Activated CD4-positive, CD25-positive, alpha-beta regulatory T cell treated with anti-CD3 and anti-CD28 coated beads, Interleukin-2, amount 50 U/mL, for 16 hours (primary cell): ENCODE measurements around the gene RGL3.
A peak's percentile ranks its signal among the peaks of the same experiment; 100 is the strongest.
"Not testable (repeated sequence)": the region's sequence is repeated elsewhere in the genome, so short reads cannot be mapped to it uniquely, and the experiment has no call there.

Source experiments
- DNase-seq: peaks from one replicate; pipeline ENCODE4 v3.0.0-alpha.2; 2020; ENCODE audit warnings: low read depth, low spot score

Gene RGL3

DNA sequence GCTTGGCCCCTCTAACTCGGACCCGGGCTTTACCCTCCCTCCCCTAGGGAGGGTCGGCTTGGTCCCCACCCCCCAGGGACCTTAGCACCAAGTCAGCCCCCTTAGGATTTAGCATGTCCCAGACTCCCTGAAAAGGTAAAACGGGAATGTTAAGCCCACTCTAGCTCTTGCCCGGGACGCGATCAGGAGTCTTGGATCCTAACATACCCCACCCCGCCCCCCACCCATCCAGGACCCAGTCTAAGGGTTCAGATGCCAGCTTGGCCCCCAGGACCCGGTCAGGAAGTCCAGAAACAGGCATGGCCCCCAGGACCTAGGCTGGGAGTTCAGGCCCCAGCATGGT is 35.4 kb downstream of the RGL3 start:
- no peak for DNase-seq

DNA sequence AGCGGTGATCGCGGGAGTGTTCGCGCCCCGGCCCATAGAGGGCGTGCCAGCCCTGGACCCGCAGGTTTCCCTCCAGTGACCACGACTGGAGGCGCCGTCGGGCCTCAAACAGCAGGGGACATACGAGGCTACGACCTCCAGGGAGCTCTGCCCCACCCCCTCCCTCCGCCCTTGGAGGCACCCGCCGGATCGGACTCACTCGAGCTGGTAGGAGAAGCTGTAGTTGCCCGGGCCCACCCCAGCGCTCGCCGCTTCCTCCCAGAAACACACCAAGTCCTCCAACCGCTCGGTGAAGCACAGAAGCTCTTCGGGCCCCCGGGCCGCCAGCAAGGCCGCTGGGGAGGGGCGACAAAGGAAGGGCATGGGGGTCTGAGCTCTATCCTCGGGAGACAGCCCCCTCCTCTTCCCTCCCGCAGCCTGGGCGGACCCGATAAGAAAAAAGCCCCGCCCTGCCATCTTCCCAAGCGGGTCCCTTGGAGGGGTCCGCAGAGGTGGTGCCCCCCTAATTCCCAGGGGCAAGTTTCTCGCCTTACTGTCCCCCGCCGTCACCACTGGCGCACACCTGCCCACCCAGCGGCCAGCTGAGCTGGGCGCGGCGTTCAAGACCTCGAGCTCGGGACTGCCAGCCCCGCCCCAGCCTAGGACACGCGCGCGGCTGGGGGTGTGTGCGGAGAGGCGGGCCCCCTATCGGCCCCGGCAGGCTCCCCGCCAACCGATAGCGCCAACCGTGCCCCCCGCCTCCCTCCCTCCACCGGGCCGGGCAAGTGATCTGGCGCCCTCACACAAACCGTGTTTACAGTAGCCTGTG is 36.0 kb downstream of the RGL3 start:
- DNase-seq: no peak

DNA sequence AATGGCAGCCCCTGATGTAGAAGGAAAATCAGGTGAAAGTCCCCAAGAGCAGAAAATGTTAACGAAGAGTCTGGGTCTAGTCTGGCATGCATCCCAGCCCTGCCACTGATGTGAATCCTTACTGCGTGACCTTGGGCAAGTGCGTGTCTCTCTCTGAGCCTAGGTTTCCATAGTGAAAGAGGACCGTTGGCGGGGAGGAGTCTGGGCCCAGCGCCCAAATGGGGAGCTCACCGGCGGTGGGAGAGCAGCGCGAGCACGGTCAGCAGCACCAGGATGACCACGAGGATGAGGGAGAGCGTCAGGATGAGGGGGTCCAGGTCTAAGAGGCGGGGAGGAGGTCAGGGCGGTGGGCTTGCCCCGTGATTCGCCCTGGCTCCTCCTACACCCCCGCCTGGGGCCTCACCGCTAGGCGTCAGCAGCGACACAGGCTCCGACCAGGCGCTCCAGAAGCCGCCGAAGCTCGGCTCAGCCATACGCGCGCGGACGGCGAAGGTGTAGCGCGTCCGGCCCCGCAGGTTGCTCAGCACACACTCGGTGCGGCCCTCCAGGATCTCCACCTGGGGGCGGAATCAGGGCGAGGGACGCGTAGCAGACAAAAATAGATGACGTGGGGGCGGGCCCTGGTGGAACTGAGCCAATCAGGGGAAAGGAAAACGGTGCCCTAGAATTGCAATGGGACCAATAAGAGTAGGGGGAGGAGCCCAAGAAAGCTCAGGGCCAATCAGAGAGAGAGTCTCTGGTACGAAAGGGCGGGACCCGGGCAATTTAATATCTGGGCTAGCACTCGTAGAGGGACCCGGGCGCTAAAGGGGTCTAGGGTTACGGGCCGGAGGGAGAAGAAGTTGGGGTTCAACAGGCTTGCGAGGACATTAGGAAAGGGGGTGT is 38.2 kb downstream of the RGL3 start:
- DNase-seq: peak; percentile 95

DNA sequence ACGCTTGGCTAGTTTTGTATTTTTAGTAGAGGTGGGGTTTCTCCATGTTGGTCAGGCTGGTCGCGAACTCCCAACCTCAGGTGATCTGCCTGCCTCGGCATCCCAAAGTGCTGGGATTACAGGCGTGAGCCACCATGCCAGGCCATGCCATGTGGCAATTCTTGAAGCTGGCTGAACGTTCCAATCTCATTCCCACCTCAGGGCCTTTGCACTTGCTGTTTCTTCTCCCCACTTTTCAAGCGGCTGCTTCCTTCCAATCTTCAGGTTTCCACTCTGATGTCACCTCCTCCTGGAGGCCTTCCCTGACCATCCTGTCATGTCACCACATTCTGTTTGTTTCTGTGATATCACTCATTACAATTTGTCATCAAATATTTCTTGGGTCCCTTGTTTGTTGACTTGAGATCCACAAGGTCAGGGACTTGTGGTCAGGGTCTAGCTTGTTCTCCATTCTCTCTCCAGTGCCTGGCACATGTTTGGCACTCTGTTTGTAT is 39.2 kb downstream of the RGL3 start:
- DNase-seq: no peak

DNA sequence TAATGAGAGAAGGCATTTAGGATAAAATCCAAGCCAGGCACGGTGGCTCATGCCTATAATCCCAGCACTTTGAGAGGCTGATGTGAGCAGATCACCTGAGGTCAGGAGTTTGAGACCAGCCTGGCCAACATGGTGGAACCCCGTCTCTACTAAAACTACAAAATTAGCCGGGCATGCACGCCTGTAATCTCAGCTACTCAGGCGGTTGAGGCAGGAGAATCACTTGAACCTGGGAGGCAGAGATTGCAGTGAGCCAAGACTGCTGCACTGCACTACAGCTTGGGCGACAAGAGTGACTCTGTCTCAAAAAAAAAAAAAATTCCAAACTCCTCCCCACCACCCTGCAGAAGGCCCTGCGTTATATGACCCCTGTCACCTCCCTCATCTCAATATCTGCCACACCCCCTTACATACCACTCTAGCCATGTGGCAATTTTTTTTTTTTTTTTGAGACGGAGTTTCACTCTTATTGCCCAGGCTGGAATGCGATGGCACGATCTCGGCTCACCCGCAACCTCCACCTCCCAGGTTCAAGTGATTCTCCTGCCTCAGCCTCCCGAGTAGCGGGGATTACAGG is 39.8 kb downstream of the RGL3 start:
- DNase-seq: not testable (repeated sequence)

DNA sequence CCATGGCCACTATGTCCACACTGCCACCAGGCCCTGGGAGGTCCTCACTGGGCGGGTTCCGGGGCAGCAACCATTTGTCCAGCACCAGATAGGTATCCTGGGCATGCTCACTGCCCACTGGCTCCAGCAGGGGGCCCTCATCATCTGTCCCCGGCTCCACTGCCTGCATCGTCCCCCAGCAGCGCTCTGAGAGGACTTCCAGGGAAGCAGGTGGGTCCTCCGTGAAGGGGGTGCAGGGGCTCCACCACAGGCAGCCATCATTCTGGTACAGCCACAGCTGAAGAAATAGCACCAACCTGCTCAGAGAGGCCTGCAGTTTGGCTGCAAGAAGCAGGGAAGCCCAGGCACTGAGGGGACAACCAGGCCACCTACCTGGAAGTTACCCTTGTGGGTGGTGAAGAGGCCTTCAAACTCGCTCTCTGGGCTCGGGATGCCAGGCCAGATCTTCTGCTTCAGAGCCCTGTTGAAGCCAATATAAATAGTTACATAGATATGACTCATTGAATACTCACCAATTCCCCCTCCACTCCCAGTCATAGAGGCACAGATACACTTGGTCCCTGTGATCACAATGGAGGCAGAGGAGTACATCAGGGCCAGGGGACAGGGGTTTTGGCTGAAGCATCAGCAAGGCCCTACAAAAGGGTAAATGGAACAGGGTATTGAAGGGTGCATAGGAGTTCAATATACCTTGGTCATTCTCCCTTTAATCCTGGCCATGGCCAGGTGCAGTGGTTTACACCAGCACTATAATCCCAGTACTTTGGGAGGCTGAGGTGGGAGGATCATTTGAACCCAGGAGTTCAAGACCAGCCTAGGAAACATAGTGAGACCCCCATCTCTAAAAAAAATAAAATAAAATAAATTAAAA is 40.6 kb downstream of the RGL3 start:
- no peak for DNase-seq

DNA sequence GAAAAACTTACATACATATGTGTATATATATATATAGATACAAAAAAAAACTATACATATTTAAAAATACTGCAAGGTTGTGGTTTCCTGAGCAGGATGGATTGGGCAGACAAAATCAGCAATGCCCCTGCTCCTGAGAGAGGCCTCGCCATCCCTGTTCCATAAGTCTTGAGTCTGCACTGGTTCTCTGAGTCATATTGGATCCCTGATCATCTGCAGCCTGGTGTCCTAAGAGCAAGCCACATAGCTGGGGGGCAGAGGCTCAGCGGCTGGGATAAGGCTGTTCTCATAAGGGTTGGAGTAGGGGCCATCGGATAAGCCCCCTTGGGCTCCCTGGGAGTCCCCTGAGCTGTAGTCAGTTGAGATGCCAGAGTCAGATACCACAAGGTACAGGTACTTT is 41.4 kb downstream of the RGL3 start:
- no peak for DNase-seq

DNA sequence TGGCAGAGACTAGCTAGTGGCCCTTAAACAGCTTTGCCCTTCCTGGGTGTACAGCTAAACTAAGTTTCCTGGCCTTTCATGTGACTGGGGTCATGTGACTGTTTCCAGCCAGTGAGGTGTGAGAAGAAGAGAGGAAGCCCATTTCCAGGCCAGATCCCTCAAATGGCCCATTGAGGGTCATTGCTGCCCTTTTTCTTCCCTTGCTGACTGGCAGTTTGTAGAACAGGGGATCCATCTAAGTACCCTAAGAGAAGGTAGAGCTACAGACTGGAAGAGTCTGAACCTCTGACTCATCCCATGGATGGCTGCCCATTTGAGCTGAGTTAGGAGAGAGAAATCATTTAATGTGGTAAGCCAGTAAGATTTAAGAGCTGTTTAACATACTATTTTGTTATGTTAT is 41.9 kb downstream of the RGL3 start:
- no peak for DNase-seq

DNA sequence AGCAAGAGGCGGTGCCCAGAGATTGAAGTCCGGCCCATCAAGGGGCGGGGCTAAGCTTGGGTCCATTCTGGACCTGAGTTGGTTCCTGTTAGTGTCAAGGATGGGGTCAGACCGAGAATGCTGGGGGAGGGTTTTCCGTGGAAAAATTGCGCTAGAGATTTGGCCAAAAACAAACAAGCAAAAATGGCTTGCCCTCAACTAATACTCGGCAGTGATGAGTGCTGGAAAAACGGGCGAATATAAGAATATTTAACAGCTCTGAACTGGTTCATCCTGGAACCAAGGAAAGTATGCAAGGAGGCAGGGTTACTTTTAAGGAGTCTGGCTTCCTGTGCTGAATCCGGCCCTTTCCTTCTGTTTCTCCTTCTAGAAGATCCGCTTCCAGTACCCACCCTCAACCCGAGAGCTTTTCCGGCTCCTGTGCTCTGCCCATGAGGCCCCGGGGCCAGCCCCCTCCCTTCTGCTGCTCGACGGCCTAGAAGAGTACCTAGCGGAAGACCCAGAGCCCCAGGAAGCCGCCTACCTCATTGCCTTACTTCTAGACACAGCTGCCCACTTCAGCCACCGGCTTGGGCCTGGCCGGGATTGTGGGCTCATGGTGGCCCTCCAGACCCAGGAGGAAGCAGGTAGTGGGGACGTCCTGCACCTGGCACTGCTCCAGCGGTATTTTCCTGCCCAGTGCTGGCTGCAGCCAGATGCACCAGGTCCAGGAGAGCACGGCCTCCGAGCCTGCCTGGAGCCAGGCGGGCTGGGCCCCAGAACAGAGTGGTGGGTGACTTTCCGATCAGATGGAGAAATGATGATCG is 43.8 kb downstream of the RGL3 start:
- DNase-seq: peak; percentile 49

DNA sequence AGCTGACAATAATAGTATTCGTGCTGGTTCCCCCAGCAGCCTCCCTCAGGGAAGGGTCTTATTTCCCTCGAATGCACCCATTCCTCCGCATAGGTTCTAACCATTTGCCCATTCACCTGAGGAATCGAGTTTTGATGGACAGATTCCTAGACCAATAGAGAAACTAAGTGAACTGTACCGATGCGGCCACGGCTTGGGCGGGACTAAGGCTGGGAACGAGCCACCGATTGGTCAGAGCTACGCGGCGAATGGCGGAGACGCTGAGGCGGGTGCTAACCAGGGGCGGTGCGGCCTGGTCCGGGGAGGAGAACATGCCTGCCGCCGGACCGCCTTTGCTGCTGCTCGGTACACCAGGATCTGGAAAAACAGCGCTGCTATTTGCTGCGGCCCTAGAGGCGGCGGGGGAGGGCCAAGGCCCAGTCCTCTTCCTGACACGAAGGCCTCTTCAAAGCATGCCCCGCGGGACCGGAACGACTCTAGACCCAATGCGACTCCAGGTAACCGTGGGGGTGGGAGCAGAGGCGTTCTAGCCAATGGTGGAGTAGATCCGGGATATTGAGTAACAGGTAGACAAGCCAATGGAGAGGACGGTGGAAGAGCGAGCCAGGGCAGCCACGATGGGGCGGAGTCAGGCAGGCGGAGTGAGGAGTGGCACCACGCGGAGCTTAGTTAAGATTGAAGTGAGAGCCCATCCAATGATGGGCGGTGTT is 44.5 kb downstream of the RGL3 start, which contains the start of gene SWSAP1:
Gene SWSAP1 (plus strand): TSS at position 234 of the 710 bp plus-strand sequence. CDS start 15 bp downstream, at position 249.
- peak; percentile 97 for DNase-seq

DNA sequence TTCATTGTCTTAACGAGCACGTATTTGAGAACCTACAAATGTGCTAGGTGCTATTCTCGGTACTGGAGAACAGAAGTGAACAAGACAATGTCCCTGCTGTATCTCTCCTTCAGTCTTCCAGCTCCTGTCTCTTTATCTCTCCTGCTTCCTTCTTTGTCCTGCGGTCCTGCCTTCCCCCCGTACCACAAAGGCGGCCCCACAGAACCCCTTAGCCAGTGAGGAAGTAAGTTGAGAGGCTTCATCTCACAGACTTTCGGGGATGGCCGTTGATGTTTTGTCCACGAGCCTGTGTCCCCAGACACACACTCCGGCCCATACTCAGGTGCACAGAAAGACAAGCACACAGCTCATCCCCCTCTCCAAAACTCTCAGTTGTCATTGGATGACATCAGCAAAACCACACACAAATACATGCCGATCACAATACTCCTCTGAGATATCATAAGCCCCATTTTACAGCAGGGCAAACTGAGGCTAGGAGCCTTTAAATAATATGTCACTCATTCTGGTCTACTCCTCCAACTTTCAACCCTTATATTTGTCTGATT is 45.2 kb downstream of the RGL3 start:
- no peak for DNase-seq

DNA sequence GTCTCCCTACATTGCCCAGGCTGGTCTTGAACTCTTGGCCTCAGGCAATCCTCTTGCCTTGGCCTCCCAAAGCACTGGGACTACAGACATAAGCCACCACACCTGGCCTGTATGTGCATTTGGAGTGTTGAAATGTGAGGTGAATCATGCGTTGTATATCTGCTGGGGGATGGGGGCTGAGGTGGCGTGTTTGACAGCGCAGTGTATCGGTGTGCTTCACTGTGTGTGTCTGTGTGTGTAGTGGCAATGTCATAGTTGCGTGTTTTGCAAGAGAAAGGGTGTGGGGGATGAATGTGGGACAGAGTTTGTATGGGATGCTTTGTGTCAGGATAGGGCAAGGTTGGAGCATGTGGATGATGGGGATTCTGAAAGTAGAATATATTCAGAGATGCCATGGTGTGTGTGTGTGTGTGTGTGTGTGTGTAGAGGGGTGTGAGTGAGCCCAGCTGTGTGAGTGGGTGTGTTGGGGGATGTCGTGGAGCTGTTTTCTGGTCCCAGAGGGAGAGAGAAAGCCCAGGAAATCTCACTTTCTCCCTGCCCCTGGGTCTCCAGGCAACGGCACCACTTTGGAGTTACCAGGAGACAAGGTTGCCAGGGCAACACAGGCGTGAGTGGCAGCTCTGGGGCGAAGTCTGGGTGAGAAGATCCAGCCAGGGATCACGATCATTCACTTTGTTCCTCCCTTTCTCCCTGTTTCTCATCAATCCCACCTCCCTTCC is 45.8 kb downstream of the RGL3 start:
- no peak for DNase-seq

DNA sequence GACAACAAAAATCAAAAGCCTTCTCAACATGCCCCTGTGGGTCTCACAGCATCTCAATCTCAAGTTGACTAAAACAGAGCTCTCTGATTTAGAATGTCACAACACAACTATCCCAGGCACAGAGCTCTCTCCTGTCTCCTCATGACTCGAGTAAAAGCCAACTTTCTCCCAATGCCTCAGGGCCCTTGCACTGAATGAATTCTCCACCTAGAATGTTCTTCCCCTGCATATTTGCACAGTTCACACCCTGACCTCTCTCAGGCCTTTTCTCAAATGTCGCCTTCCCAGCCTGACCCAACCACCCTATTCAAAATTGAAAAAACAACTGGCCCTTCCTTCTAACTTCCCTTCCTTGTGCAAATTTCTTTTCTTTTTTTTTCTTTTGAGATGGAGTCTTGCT is 48.4 kb downstream of the RGL3 start:
- DNase-seq: no peak

DNA sequence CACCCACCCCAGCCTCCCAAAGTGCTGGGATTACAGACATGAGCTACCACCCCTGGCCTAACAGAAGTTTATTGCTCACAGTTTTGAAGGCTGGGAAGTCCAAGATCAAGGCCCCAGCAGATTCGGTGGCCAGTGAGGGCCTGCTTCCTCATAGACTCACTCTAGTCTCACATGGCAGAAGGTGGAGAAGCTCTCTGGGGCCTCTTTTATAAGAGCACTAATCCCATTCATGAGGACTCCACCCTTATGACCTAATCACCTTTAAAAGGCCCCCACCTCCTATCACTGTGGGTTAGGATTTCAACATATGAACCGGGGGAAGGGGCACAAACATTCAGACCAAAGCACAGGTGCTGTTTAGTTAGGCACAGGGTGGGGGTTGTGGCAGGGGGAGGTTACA is 51.6 kb downstream of the RGL3 start:
- DNase-seq: no peak

DNA sequence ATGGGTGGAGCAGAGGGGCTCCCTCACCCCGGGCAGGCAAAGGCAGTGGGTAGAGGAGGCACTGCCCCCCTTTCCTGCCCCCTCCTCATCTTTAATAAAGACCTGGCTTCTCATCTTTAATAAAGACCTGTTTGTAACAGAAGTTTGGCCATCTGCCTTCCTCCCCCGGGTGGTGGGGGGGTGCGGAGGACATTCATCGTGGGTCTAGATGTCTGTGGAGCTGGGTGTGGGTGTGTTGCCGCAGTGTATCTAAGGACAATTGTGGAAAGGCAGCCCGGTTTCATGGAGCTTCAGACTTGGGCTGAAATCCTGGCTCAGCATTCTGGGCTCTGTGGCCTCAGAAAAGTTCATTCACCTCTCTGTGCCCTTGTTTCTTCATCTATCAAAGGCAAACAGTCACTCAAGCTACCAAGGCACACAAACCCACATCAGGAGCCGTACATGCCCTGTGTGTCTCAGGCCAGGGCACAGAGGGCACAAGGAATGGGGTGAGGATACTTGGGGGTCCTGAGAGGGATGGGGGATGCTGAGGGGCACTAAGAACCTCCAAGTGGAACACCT is 53.5 kb downstream of the RGL3 start:
- no peak for DNase-seq

DNA sequence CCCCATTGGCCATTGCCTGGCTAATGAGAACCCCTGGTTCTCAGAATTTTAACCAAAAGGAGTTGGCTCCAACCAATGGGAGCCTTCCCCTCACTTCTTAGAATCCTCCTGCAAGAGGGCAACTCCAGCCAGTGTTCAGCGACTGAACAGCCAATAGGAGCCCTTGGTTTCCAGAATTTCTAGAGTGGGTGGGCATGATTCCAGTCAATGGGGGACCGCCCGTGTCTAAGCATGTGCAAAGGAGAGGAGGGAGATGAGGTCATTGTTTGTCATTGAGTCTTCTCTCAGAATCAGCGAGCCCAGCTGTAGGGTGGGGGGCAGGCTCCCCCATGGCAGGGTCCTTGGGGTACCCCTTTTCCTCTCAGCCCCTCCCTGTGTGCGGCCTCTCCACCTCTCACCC is 54.2 kb downstream of the RGL3 start:
- no peak for DNase-seq

DNA sequence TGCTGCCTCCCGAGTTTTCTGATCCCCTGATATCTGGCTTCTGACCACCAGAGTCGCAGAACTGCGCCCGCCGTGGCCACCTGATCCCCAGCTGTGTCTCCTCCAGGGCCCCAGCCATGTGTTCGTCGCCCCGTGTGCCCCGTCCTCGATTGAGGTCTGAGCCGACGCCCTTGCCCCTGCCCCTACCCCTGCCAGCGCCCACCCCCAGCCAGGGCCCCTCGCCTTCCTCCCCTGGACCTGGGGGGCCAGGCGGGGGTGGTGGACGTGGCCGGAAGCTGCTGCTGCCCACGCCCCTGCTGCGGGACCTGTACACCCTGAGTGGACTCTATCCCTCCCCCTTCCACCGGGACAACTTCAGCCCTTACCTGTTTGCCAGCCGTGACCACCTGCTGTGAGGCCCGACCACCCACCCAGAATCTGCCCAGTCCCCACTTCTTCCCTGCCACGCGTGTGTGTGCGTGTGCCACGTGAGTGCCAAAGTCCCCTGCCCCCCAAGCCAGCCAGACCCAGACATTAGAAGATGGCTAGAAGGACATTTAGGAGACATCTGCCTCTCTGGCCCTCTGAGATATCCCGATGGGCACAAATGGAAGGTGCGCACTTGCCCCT is 54.7 kb downstream of the RGL3 start:
- no peak for DNase-seq

DNA sequence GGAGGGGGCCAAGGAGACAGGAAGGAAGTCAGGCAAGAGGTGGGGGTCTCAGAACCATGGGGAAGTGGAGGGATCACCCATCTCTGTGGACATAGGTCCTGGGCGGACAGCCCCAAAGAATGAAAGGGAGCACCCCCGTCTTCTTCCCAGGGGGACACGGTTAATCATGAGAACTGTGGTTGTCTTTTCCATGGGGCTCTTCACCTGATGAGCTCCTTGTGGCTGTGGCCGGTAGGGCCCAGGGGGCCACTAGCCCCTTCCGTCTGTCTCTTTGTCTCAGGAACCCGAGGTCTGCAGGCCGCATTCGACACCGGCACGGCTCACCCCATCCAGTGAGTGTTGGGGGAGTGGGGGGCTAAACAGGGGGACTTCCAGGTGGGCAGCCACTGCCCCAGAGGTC is 55.2 kb downstream of the RGL3 start:
- no peak for DNase-seq
